HG03139 (cell line): ENCODE data around the gene GPLD1.
A peak's percentile ranks its signal among the peaks of the same experiment; 100 is the strongest.
"Not testable (repeated sequence)": the region's sequence is repeated elsewhere in the genome, so short reads cannot be mapped to it uniquely, and the experiment has no call there.

Source experiments
- ATAC-seq: cut with Tn5 transposase; IDR thresholded peaks from one replicate; pipeline ENCODE4 v1.9.1; 2021; ENCODE audit not compliant: unreplicated experiment

The GPLD1 gene

GRCh38 chr6:24489470-24489869 lies at the start of gene GPLD1:
GPLD1 (minus strand) TSS chr6:24489578; CDS start chr6:24489511, 67 bp downstream.
- ATAC-seq: no peak

- no peak for ATAC-seq
Observed at GRCh38 chr6:24537771-24538385, 48.5 kb upstream of the GPLD1 start.

GRCh38 chr6:24537082-24537699 lies 47.8 kb upstream of the GPLD1 start:
- no peak for ATAC-seq

- no peak for ATAC-seq
Observed at GRCh38 chr6:24536466-24536865, 47.1 kb upstream of the GPLD1 start.

GRCh38 chr6:24535210-24535609 lies 45.8 kb upstream of the GPLD1 start:
- ATAC-seq: no peak

GRCh38 chr6:24534329-24534728 lies 45.0 kb upstream of the GPLD1 start:
- ATAC-seq: no peak

GRCh38 chr6:24529985-24530384 lies 40.6 kb upstream of the GPLD1 start:
- no peak for ATAC-seq

GRCh38 chr6:24524805-24525204 lies 35.4 kb upstream of the GPLD1 start:
- ATAC-seq: no peak

GRCh38 chr6:24524329-24524728 lies 35.0 kb upstream of the GPLD1 start:
- ATAC-seq: no peak

- peak; percentile 47 for ATAC-seq
Observed at GRCh38 chr6:24522228-24523176, 33.1 kb upstream of the GPLD1 start.

- peak; percentile 38 for ATAC-seq
Observed at GRCh38 chr6:24520929-24521546, 31.7 kb upstream of the GPLD1 start.

- ATAC-seq: peak; percentile 68
Observed at GRCh38 chr6:24517659-24518543, 28.5 kb upstream of the GPLD1 start.

GRCh38 chr6:24513602-24514001 lies 24.2 kb upstream of the GPLD1 start:
- no peak for ATAC-seq

- ATAC-seq: not testable (repeated sequence)
Observed at GRCh38 chr6:24511976-24512375, 22.6 kb upstream of the GPLD1 start.

- ATAC-seq: no peak
Observed at GRCh38 chr6:24506814-24507520, 17.6 kb upstream of the GPLD1 start.

- no peak for ATAC-seq
Observed at GRCh38 chr6:24504649-24505586, 15.5 kb upstream of the GPLD1 start.

GRCh38 chr6:24504287-24504648 lies 14.9 kb upstream of the GPLD1 start:
- no peak for ATAC-seq

- ATAC-seq: no peak
Observed at GRCh38 chr6:24501914-24502313, 12.5 kb upstream of the GPLD1 start.

GRCh38 chr6:24501374-24501773 lies 12.0 kb upstream of the GPLD1 start:
- ATAC-seq: no peak
